Inflammatory macrophage treated with lipopolysaccharide for 4 hours (primary cell): Measurements from ENCODE around the gene ARHGAP18.

Source experiments
- DNase-seq: peaks from one replicate; pipeline ENCODE4 v3.0.0-alpha.2; 2020

ARHGAP18 gene

DNA sequence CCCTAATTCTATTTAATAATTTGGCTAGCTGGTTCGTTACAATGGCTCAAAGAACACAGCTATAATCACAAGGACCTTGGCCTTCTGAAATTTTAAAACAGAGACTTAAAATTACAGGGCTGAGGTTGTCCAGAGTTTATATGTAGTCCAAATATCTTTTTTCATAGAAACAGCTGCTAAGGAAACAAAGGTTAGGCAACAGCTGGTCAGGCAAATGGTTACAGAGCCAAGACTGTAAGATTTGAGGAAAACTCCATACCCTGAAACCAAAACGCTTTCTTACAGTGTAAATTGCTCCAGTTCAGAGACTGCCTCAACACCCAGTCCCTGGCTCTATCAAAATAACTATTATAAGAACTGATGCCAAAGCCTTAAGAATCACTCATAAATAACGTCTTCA is 9.7 kb upstream of the ARHGAP18 start:
- DNase-seq = no peak

GRCh38 chr6:129717277-129717676 is 7.3 kb upstream of the ARHGAP18 start:
- DNase-seq = peak; percentile 53

- DNase-seq = no peak
These were observed 3.9 kb upstream of the ARHGAP18 start for GRCh38 chr6:129713806-129714333.

DNA sequence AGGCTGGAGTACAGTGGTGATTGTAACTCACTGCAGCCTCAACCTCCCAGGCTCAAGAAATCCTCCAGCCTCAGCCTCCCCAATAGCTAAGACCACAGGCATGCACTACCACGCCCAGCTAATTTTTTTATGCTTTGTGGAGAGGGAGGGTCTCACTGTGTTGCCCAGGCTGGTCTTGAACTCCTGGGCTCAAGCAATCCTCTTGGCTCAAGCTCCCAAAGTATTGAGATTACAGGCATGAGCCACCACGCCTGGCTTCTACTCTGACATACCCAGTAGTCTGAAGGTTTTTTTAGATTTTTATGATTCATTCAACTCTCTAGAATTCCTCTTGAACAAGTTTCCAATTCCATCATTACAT is 1.3 kb upstream of the ARHGAP18 start:
- no peak for DNase-seq

DNA sequence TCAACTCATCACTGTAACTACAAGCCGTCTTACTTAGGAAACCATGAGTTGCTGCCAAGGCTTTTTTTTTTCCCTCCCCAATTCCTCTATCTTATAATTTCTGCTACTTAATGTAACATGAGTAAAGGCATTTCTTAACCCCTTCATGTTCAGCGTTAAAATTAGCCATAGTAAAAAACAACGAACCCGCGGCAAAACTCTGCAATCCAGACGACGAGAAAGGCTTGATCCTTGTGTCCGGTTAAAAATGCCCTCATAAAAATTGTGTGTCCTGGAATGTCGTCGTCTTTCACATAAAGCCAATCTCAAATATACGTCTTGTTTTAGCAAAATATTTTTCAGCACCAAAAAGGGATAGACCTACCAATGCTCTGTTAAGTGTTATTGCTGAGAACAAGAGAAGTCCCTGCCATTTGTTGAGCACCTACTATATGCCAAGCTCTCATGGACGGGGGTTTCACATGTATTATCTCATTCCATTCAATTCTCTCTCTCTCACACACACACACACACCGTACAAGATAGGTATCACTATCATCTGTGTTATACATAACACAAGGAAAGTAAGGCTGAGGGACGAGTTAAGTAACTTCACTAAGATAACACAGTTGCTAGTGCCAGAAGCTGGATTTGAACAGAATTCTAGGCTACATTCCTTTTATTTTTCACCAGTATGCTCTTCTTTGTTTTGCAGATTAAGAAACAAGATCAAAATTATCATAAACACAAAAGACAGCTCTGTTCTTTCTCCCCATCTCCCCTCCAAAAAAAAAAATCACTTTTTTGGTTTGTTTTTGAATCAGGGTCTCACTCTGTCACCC is 683 bp upstream of the ARHGAP18 start:
- DNase-seq = no peak

DNA sequence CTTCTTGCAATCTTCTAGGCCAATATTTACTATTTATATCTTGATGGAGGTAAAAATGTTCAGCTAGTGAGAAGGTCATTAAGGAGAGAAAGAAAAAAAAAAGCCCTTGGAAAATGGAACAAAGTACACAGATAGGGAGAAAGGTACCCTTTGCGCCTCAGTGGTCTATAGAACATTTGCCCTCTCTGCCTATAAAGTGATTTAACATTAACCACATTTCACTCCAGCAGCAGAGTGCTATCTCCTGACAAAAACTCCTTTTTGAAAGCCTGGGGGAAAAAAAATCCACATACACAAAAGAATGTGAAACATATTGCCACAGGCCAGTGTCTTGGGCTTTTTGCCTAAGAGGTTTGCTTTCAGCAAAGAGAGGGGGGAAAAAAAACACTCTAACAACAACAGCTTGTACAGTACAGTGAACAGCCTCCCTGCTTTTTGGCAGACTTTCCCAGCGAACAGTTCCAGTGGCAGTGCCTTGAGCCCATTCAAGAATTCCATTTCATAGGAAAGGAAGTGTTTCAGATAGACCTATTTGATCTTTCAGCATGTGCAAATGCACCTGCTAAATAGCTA is 695 bp downstream of the ARHGAP18 start:
- no peak for DNase-seq

DNA sequence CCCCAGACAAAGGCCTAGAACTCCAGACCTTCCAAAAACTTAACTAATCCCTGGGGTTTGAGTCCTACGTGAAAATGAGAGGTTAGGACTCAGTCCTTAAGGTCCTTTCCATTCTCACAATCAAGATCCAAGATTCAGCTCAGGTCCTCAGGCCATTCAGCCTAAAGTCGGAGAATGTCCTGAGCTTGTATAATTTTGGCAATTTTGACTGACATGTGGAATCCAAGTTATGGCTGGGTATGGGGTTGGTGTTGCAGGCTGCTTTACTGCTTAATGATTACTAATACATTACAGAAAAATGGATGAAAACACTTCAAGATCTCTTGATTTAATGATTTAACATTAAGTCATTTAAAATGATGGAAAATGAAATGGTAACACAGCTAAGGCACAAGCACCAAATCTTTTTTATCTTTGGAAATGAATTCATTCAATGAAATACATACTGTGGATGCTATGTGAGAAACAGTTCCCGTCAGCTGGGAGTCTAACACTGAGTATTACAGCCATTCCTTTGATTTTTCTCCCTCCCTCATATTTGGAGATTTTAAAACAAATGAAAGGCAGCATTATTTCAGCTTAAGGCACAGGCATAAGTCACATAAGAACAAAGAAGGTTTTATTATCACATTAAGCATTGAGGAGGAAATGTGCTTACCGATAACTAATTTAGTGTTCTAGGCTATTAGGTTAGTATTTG is 1.3 kb downstream of the ARHGAP18 start:
- DNase-seq = no peak

GRCh38 chr6:129707882-129708495 is 2.0 kb downstream of the ARHGAP18 start:
- DNase-seq = no peak

- DNase-seq = no peak
These were observed 2.9 kb downstream of the ARHGAP18 start for GRCh38 chr6:129707028-129707427.

DNA sequence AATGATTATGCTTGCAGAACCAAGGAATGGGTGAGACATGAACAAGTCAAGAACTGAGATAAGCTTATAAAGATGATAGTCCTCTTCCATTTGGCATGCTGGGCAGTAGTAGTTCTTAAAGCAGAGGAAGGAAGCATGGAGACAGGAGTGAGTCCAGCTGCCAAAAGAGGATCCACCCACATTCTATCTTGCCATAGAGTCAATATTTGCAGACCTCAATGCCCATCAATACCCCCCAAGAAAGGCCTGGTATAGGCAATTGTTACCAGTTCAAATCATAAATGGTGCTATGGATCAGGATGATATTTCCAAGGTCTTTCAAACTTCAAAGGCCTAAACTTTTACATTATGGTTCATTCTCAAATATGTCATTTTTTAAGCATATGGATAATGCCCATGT is 4.8 kb downstream of the ARHGAP18 start:
- DNase-seq = no peak

DNA sequence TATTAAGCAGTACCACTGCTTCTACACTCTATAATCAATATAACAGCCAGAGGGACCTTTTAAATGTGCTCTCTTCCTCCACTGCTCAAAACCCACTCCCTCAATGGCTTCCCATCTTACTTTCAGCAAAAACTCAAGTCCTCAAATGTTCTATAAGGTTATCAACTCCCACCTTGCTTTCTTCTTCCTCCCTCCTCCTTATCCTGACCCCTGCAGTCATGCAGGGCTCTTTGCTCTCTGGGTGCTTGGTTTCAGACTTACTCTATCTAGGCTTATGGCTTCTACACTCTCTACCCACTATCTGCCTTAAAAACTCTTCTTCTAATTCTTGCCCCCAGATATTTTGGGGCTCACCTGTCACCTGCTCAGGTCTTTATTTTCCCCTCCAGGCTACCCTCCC is 5.3 kb downstream of the ARHGAP18 start:
- DNase-seq = no peak

DNA sequence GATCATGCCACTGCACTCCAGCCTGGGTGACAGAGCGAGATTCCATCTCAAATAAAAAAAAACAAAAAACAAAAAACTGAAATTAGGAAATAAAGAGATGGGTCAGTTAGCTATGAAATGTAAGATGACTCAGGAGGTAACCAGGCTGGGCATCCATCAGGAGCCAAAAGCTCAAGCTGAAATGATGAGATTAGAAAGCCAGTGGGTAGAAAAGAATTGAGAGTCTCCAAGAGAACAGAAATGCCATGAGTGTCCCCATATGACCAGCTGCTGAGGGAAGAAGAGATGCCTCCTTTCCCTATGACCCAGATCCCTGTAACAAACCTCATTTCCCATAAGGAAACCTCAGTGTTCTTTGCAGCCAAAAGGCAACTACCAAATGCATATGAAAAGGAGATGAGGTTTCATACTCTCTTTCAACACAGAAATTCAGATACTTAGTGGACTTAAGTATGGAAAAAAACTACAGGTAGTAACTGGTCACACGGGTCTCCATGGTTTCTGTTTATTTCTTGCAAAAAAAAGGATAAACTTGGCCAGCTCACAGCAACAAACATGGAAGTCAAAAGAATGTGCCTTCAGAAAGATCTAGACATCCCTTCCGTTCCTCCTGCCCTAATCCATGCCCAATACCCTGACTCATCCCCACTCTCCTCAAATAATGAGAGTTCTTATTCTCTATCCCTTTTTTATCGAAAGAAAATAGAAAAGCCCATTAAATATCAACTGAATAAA is 8.1 kb downstream of the ARHGAP18 start:
- peak; percentile 35 for DNase-seq

- no peak for DNase-seq
These were observed 9.3 kb downstream of the ARHGAP18 start for GRCh38 chr6:129700666-129701065.

- DNase-seq = peak; percentile 55
These were observed 10.3 kb downstream of the ARHGAP18 start for GRCh38 chr6:129699659-129700058.

GRCh38 chr6:129698430-129698829 is 11.5 kb downstream of the ARHGAP18 start:
- no peak for DNase-seq

GRCh38 chr6:129697788-129698187 is 12.2 kb downstream of the ARHGAP18 start:
- no peak for DNase-seq

DNA sequence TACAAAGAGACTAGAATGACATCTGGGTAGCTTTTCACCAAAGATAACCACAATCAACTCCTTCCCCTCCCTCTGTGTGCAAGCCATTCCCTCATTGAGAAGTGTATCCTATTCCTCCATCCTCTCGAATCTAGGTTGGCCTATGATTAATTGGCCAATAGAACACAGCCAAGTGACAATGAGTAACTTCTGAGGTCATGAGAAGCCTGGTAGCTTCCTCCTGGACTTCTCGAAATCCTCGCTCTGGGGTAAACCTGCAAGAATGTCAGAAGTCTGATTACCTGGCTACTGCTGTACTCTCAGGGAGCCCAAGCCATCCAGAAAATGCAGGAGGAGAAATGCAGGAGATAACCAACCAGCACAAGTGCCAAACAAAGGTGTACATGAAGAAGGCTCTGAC is 13.1 kb downstream of the ARHGAP18 start:
- DNase-seq = peak; percentile 73

DNA sequence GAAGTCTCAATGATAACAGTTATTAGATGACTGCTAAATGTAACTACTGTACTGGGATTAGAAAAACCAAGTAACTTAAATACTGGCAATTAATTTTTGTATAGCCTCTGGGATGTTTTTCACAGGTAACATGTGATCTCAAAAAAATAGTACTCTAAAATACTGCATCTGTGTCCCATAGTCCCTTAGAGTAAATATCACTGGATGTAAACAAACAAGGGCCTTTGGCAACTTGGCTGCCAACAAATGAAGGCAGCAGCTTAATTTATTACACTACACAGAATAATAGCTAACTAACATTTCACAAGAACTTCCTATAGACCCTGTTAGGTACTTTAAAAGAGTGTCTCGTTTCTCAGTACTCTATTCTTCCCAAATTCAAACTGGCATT is 14.0 kb downstream of the ARHGAP18 start:
- DNase-seq = no peak

- peak; percentile 50 for DNase-seq
These were observed 14.5 kb downstream of the ARHGAP18 start for GRCh38 chr6:129695373-129696027.

DNA sequence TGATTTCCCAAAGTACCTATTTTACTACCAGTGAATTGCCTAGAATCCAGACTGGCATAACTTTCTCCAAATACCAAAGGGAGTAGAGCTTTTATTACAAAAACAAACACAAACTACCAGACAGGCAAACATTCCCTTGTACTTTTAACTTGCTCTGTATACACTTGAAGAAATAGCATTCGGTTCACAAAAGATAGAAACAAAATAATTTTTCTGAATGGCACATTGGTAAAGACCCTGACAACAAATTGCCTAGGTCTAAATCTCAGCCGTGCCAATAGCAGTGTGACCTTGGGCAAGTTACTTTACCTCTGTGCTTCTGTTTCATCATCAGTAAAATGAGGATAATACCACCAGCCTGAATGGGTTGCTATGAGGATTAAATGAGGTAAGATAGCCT is 15.9 kb downstream of the ARHGAP18 start:
- no peak for DNase-seq

DNA sequence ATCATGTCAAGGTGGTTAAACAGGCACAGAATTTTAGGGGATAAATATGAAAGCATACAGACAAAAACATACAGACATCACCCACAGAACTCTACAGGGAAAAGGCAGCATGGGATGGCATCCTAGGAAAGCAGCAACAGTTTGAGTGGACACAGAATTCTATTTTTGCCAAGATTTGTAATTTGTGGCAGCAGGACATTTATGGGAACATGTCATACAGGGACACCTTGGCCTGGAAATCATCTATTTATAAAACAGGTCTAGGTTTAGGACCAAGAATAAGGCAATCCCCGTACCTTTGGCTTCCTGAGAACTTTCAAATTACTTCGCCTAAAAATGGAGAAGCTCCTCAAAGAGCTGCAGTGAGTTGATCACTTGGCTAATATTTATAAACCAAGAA is 17.5 kb downstream of the ARHGAP18 start:
- no peak for DNase-seq

DNA sequence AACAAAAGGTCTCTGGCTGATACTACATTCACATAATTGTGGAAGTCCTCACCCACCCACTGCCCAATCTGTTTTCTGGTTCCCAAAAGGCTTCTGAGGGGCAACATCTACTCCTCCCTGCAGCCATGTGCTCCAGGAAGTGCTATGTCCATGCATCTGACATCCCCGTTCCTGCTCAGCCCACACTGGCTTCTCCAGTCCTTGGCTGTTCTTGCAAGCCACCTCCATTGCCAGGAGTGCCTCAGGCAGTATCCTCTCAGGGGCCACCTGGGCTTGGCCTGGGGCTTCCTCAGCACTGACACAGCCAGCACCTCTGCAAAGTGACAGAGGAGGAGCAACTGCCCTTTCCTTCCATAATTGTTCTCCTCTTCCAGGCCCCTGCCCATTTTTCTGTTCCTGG is 18.3 kb downstream of the ARHGAP18 start:
- peak; percentile 29 for DNase-seq
